Neural crest cell (in vitro differentiated cells): Measurements from ENCODE around the gene CAD. TPM values are rescaled to one million over a fixed set of nuclear protein-coding genes. Genes with fewer than 3 reads are reported as not detected.

ENCODE experiments used
- DNase-seq: peaks from one replicate; pipeline ENCODE4 v3.0.0; 2021; ENCODE audit warnings: low read depth, mixed read lengths, low spot score
- H3K27ac Mint-ChIP-seq: one replicate; pipeline ENCODE4 v1.8.0; 2021; ENCODE audit warnings: mild to moderate bottlenecking, mixed read lengths; ENCODE audit not compliant: unreplicated experiment
- H3K27me3 Mint-ChIP-seq: 2 replicates; pipeline ENCODE4 v1.8.0; 2021; ENCODE audit warnings: low read depth, mild to moderate bottlenecking, mixed read lengths
- H3K36me3 Mint-ChIP-seq: 2 replicates; pipeline ENCODE4 v1.8.0; 2021; ENCODE audit warnings: low read depth, mild to moderate bottlenecking, mixed read lengths
- H3K4me1 Mint-ChIP-seq: 2 replicates; pipeline ENCODE4 v1.8.0; 2021; ENCODE audit warnings: mixed read lengths
- H3K4me3 Mint-ChIP-seq: one replicate; pipeline ENCODE4 v1.8.0; 2021; ENCODE audit warnings: mild to moderate bottlenecking, mixed read lengths
- H3K9me3 Mint-ChIP-seq: 2 replicates; pipeline ENCODE4 v1.8.0; 2021; ENCODE audit warnings: mixed read lengths
- CTCF ChIP-seq: fragments of 200-600 bp; sonication (generic); conservative IDR thresholded peaks from 2 replicates; pipeline ENCODE4 v1.5.0; 2021; ENCODE audit warnings: antibody characterized with exemption, mild to moderate bottlenecking
- total RNA-seq: library from RNA; stranded (reverse); gene quantifications from 2 replicates; pipeline ENCODE4 v1.2.1, GENCODE V29; 2021

Gene CAD
- total RNA-seq, 1 donor from 2014 or later: 117 TPM

GRCh38 chr2:27177441-27178351, 39.5 kb upstream of the CAD start:
- H3K4me3 Mint-ChIP-seq: no peak overlapping the region
- no peak for TF ChIP-seq CTCF
- H3K36me3 Mint-ChIP-seq: no peaks in the 10 kb centered on the region
- H3K27me3 Mint-ChIP-seq: peaks cover 22% of the 10 kb centered on the region
- no peak overlapping the region for H3K27ac Mint-ChIP-seq
- no peaks in the 10 kb centered on the region for H3K4me1 Mint-ChIP-seq
- H3K9me3 Mint-ChIP-seq: no peaks in the 10 kb centered on the region
- no peak for DNase-seq

- Mint-ChIP-seq H3K27ac (no peak overlapping the region), H3K4me3 (no peak overlapping the region), H3K4me1 (no peaks in the 10 kb centered on the region), H3K27me3 (peaks cover 22% of the 10 kb centered on the region), H3K36me3 (no peaks in the 10 kb centered on the region), H3K9me3 (no peaks in the 10 kb centered on the region)
- no peak for DNase-seq
- TF ChIP-seq CTCF: no peak
Observed at GRCh38 chr2:27178469-27178868, 38.7 kb upstream of the CAD start.

- Mint-ChIP-seq H3K4me3 (no peak overlapping the region), H3K27me3 (peaks cover 25% of the 10 kb centered on the region), H3K4me1 (no peaks in the 10 kb centered on the region), H3K36me3 (no peaks in the 10 kb centered on the region), H3K27ac (no peak overlapping the region), H3K9me3 (no peaks in the 10 kb centered on the region)
- no peak for DNase-seq
- TF ChIP-seq CTCF: no peak
Observed at GRCh38 chr2:27179344-27180000, 37.7 kb upstream of the CAD start.

GRCh38 chr2:27182346-27182745, 34.8 kb upstream of the CAD start:
- Mint-ChIP-seq H3K9me3 (no peaks in the 10 kb centered on the region), H3K4me3 (no peak overlapping the region), H3K27me3 (peaks cover 24% of the 10 kb centered on the region), H3K36me3 (no peaks in the 10 kb centered on the region), H3K27ac (no peak overlapping the region), H3K4me1 (no peaks in the 10 kb centered on the region)
- DNase-seq: no peak
- TF ChIP-seq CTCF: no peak

GRCh38 chr2:27184115-27184514, 33.1 kb upstream of the CAD start:
- TF ChIP-seq CTCF: no peak
- no peak for DNase-seq
- no peak overlapping the region for H3K27ac Mint-ChIP-seq
- no peaks in the 10 kb centered on the region for H3K4me1 Mint-ChIP-seq
- H3K4me3 Mint-ChIP-seq: no peak overlapping the region
- H3K9me3 Mint-ChIP-seq: no peaks in the 10 kb centered on the region
- no peaks in the 10 kb centered on the region for H3K36me3 Mint-ChIP-seq
- H3K27me3 Mint-ChIP-seq: peaks cover 19% of the 10 kb centered on the region
